ENCODE measurements around the gene ARHGEF38.

DNA sequence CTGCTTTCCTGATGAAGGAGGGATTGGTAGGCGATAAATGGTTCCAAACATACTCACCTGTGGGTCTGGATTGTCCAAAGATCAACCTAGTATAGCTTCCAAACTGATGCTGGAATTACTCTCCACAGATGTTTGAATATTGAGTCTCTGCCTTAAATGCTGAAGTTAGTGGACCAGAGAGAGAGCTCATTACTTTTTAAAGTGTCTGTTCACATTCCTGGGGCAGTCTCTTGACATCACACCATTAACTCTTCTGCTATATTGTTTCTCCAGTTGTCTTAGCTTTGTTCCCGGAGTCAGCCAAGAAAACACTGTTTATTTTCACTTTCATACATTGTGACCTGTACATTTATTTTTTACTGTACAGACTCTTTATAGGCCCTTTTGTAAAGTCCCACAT, 35.4 kb downstream of the ARHGEF38 start:
- TF ChIP-seq POLR2A (IDR thresholded peaks at IDR 0.05; ENCODE audit: low read depth, low read length) = no peak
- no peak for TF ChIP-seq POLR2AphosphoS5 (IDR thresholded peaks at IDR 0.05; ENCODE audit: low read depth, low read length)

Measured in GM12891 (cell line).